H9 (cell line): ENCODE measurements around the gene DNAH11. TPM values are rescaled to one million over a fixed set of nuclear protein-coding genes. Genes with fewer than 3 reads are reported as not detected.

ENCODE experiments used
- DNase-seq: peaks from one replicate; pipeline ENCODE4 v3.0.0-alpha.2; 2017
- H2AFZ ChIP-seq: one replicate; pipeline ENCODE4 v1.6.1; 2013; ENCODE audit warnings: mild to moderate bottlenecking, low read length, control low read depth, moderate library complexity
- H2AK5ac ChIP-seq: 2 replicates; pipeline ENCODE4 v1.6.1; 2013; ENCODE audit warnings: low read length, control low read depth, mixed read lengths; ENCODE audit not compliant: insufficient read length
- H2BK120ac ChIP-seq: one replicate; pipeline ENCODE4 v1.6.1; 2013; ENCODE audit warnings: low read depth, mild to moderate bottlenecking, low read length, control low read depth, inconsistent platforms; ENCODE audit not compliant: poor library complexity, severe bottlenecking
- H2BK12ac ChIP-seq: 2 replicates; pipeline ENCODE4 v1.6.1; 2013; ENCODE audit warnings: low read length, control low read depth, mixed read lengths, low read depth; ENCODE audit not compliant: insufficient read length
- H2BK15ac ChIP-seq: 2 replicates; pipeline ENCODE4 v1.6.1; 2013; ENCODE audit warnings: low read depth, low read length, control low read depth
- H2BK20ac ChIP-seq: one replicate; pipeline ENCODE4 v1.6.1; 2013; ENCODE audit warnings: low read depth, mild to moderate bottlenecking, low read length, control low read depth, inconsistent platforms; ENCODE audit not compliant: poor library complexity, severe bottlenecking
- H2BK5ac ChIP-seq: 2 replicates; pipeline ENCODE4 v1.6.1; 2013; ENCODE audit warnings: low read length, control low read depth, mixed read lengths; ENCODE audit not compliant: insufficient read length
- H3K14ac ChIP-seq: 2 replicates; pipeline ENCODE4 v1.6.1; 2013; ENCODE audit warnings: low read length, control low read depth; ENCODE audit not compliant: insufficient read depth
- H3K18ac ChIP-seq: 2 replicates; pipeline ENCODE4 v1.6.1; 2013; ENCODE audit warnings: low read depth, mild to moderate bottlenecking, mixed read lengths, low read length, control low read depth; ENCODE audit not compliant: insufficient read length
- H3K23ac ChIP-seq: 2 replicates; pipeline ENCODE4 v1.6.1; 2013; ENCODE audit warnings: low read length, control low read depth, mixed read lengths, low read depth; ENCODE audit not compliant: insufficient read length
- H3K23me2 ChIP-seq: 2 replicates; pipeline ENCODE4 v1.6.1; 2013; ENCODE audit warnings: low read depth, mild to moderate bottlenecking, mixed read lengths, low read length, control low read depth; ENCODE audit not compliant: insufficient read length, poor library complexity, severe bottlenecking
- H3K27ac ChIP-seq: 2 replicates; pipeline ENCODE4 v1.5.1; 2013; ENCODE audit warnings: low read length, control low read depth, mixed read lengths, low read depth; ENCODE audit not compliant: insufficient read length
- H3K27me3 ChIP-seq: 2 replicates; pipeline ENCODE4 v1.6.1; 2013; ENCODE audit warnings: low read length, control low read depth, inconsistent platforms; ENCODE audit not compliant: insufficient read depth
- H3K4ac ChIP-seq: 2 replicates; pipeline ENCODE4 v1.6.1; 2013; ENCODE audit warnings: low read depth, mild to moderate bottlenecking, control low read depth, inconsistent platforms, low read length, moderate library complexity
- H3K4me1 ChIP-seq: 2 replicates; pipeline ENCODE4 v1.6.1; 2013; ENCODE audit warnings: low read length, control low read depth, inconsistent platforms; ENCODE audit not compliant: insufficient read depth
- H3K4me2 ChIP-seq: 2 replicates; pipeline ENCODE4 v1.6.1; 2013; ENCODE audit warnings: low read length, control low read depth, mixed read lengths; ENCODE audit not compliant: insufficient read length, insufficient read depth
- H3K56ac ChIP-seq: 2 replicates; pipeline ENCODE4 v1.6.1; 2013; ENCODE audit warnings: low read depth, mild to moderate bottlenecking, mixed read lengths, low read length, control low read depth; ENCODE audit not compliant: insufficient read length
- H3K79me1 ChIP-seq: 2 replicates; pipeline ENCODE4 v1.6.1; 2013; ENCODE audit warnings: low read depth, mild to moderate bottlenecking, moderate library complexity, low read length, control low read depth, inconsistent platforms; ENCODE audit not compliant: insufficient read depth, poor library complexity, severe bottlenecking
- H3K79me2 ChIP-seq: 2 replicates; pipeline ENCODE4 v1.6.1; 2013; ENCODE audit warnings: low read length, control low read depth, inconsistent platforms; ENCODE audit not compliant: insufficient read depth
- H3K9ac ChIP-seq: 2 replicates; pipeline ENCODE4 v1.6.1; 2013; ENCODE audit warnings: low read length, control low read depth, mixed read lengths; ENCODE audit not compliant: insufficient read length; ENCODE audit errors: extremely low read depth
- H3K9me3 ChIP-seq: one replicate; pipeline ENCODE4 v1.6.1; 2013; ENCODE audit warnings: low read depth, low read length, inconsistent platforms; ENCODE audit not compliant: control insufficient read depth
- H3T11ph ChIP-seq: one replicate; pipeline ENCODE4 v1.6.1; 2013; ENCODE audit warnings: mild to moderate bottlenecking, low read length, control low read depth, inconsistent platforms
- H4K20me1 ChIP-seq: one replicate; pipeline ENCODE4 v1.6.1; 2013; ENCODE audit not compliant: control insufficient read depth, insufficient read length, insufficient read depth
- H4K5ac ChIP-seq: 2 replicates; pipeline ENCODE4 v1.6.1; 2013; ENCODE audit warnings: low read depth, mild to moderate bottlenecking, mixed read lengths, low read length, control low read depth; ENCODE audit not compliant: insufficient read length
- H4K8ac ChIP-seq: replicated peaks from 2 replicates; pipeline ENCODE4 v1.6.1; 2013; ENCODE audit warnings: low read length, control low read depth, mixed read lengths, low read depth; ENCODE audit not compliant: insufficient read length
- H4K91ac ChIP-seq: 2 replicates; pipeline ENCODE4 v1.6.1; 2013; ENCODE audit warnings: low read depth, mild to moderate bottlenecking, moderate library complexity, mixed read lengths, low read length, control low read depth; ENCODE audit not compliant: insufficient read length
- H3K27ac Mint-ChIP-seq, 3 experiments: 2 replicates in 2 of 3; 3 replicates in 1 of 3; pipeline ENCODE4 v1.8.0; 2020 to 2021; ENCODE audit warnings: mixed read lengths in 3 of 3, mild to moderate bottlenecking in 1 of 3, moderate library complexity in 1 of 3
- H3K27me3 Mint-ChIP-seq: 2 replicates; pipeline ENCODE4 v1.8.0; 2021; ENCODE audit warnings: low read depth, mild to moderate bottlenecking, moderate library complexity, mixed read lengths
- H3K36me3 Mint-ChIP-seq, 3 experiments: 2 replicates in 2 of 3; 3 replicates in 1 of 3; pipeline ENCODE4 v1.8.0; 2020 to 2021; ENCODE audit warnings: low read depth in 3 of 3, mixed read lengths in 3 of 3; ENCODE audit not compliant: insufficient read depth in 1 of 3
- H3K4me1 Mint-ChIP-seq, 2 experiments: 2 replicates each; pipeline ENCODE4 v1.8.0; 2020; ENCODE audit warnings: mixed read lengths in 2 of 2
- H3K4me3 Mint-ChIP-seq, 2 experiments: 2 replicates in 1 of 2; 3 replicates in 1 of 2; pipeline ENCODE4 v1.8.0; 2020 to 2021; ENCODE audit warnings: mild to moderate bottlenecking in 2 of 2, mixed read lengths in 2 of 2, moderate library complexity in 1 of 2
- H3K9me3 Mint-ChIP-seq, 2 experiments: 2 replicates in 1 of 2; 3 replicates in 1 of 2; pipeline ENCODE4 v1.8.0; 2020; ENCODE audit warnings: mild to moderate bottlenecking in 2 of 2, mixed read lengths in 2 of 2, moderate library complexity in 1 of 2
- WGBS: extraction: QIAGEN DNeasy Blood & Tissue Kit; methylation state at CpG from one replicate; pipeline ENCODE4 v1.1.7; 2013; ENCODE audit warnings: missing lambda C conversion rate, low lambda C conversion rate, mixed read lengths; ENCODE audit not compliant: insufficient read length; ENCODE audit errors: extremely low coverage; 5-methylcytosine and 5-hydroxymethylcytosine counted together
- total RNA-seq: library from RNA; stranded (reverse); gene quantifications from 2 replicates; pipeline ENCODE4 v1.2.1, GENCODE V29; 2021
- TF ChIP-seq, protein P1 (sequence below): fragments of 200-600 bp; sonication (generic); conservative IDR thresholded peaks from 3 replicates; pipeline ENCODE4 v1.8.0; 2021; ENCODE audit warnings: antibody characterized with exemption, mild to moderate bottlenecking

The DNAH11 gene
- total RNA-seq, 1 experiment from 2014 or later = 2.5 TPM

DNA sequence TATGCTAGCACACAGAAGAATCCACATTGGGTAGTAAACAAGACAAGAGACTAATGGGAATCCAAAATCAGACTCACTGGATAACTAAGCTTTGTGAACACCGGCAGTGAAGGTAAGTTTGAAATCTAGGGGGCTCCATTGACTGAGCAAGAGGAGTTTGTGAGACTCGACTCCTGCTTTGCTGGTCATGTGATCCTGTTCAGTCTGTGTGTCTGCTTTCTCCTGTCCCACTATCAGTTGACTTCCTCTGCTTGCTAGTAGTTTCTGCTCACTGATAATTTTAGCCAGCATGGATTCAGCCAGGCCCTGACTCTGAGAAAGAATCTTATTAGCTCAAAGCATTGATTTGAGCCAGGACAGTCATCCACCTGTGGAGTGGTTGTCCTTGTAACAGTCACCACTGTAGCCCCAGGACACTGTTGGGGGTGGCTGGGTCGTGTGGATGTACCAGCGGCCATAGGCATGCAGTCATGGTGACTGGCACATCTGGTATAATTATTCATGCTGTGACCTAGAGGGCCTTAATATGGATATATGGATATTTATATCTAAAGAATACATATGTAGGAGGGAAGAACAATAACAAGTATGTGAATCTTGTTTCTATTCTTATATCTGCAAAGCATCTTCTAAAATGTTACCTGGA lies 44.4 kb downstream of the DNAH11 start:
- DNase-seq = no peak
- H2AFZ ChIP-seq = peak overlapping the region; percentile 10
- no peaks in the 10 kb centered on the region for H3K9me3 ChIP-seq

More for the DNA sequence above, 44.4 kb downstream of the DNAH11 start:
- no peaks in the 10 kb centered on the region for H3K79me1 ChIP-seq
- H4K91ac ChIP-seq = no peak overlapping the region
- no peaks in the 10 kb centered on the region for H3K23me2 ChIP-seq
- Mint-ChIP-seq H3K9me3 (peaks cover 15 to 19% of the 10 kb centered on the region in 2 experiments), H3K27ac (no peak overlapping the region), H3K4me3 (no peak overlapping the region), H3K27me3 (no peaks in the 10 kb centered on the region), H3K4me1 (no peaks in the 10 kb centered on the region), H3K36me3 (peaks cover 13 to 20% (median 18%) of the 10 kb centered on the region in 3 experiments)
- H2BK5ac ChIP-seq = no peak overlapping the region
- no peak overlapping the region for H3K4ac ChIP-seq
- no peaks in the 10 kb centered on the region for H3K27me3 ChIP-seq
- H2AK5ac ChIP-seq = no peak overlapping the region
- H2BK20ac ChIP-seq = no peak overlapping the region
- no peak overlapping the region for H2BK12ac ChIP-seq
- WGBS = no CpG with 5 or more reads among the region's 4 CpGs
- no peak overlapping the region for H3K23ac ChIP-seq
- H3K27ac ChIP-seq = no peak overlapping the region
- H3K79me2 ChIP-seq = no peaks in the 10 kb centered on the region
- H3K18ac ChIP-seq = no peak overlapping the region
- no peaks in the 10 kb centered on the region for H3K4me1 ChIP-seq
- H3K56ac ChIP-seq = no peak overlapping the region
- no peak overlapping the region for H3K14ac ChIP-seq
- TF ChIP-seq, protein P1, sequence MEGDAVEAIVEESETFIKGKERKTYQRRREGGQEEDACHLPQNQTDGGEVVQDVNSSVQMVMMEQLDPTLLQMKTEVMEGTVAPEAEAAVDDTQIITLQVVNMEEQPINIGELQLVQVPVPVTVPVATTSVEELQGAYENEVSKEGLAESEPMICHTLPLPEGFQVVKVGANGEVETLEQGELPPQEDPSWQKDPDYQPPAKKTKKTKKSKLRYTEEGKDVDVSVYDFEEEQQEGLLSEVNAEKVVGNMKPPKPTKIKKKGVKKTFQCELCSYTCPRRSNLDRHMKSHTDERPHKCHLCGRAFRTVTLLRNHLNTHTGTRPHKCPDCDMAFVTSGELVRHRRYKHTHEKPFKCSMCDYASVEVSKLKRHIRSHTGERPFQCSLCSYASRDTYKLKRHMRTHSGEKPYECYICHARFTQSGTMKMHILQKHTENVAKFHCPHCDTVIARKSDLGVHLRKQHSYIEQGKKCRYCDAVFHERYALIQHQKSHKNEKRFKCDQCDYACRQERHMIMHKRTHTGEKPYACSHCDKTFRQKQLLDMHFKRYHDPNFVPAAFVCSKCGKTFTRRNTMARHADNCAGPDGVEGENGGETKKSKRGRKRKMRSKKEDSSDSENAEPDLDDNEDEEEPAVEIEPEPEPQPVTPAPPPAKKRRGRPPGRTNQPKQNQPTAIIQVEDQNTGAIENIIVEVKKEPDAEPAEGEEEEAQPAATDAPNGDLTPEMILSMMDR = no peak
- H3K4me2 ChIP-seq = no peak overlapping the region
- no peak overlapping the region for H3K9ac ChIP-seq
- no peak overlapping the region for H3T11ph ChIP-seq
- no peaks in the 10 kb centered on the region for H4K20me1 ChIP-seq
- H4K8ac ChIP-seq = no peak overlapping the region
- H2BK120ac ChIP-seq = no peak overlapping the region
- H2BK15ac ChIP-seq = no peak overlapping the region
- peak overlapping the region; percentile 58 for H4K5ac ChIP-seq
